Heart left ventricle (tissue), 16 donors: ENCODE measurements around the gene MPV17. TPM values are rescaled to one million over a fixed set of nuclear protein-coding genes. Genes with fewer than 3 reads are reported as not detected.

ENCODE experiments used
- ATAC-seq, 4 donors: fragments of 200-7000 bp; cut with Tn5 transposase; one replicate each; pipeline ENCODE4 v1.9.1; 2020 to 2022; ENCODE audit warnings: moderate library complexity in 4 of 4, mild to moderate bottlenecking in 3 of 4, moderate number of reproducible peaks in 1 of 4
- DNase-seq, 5 donors: peaks; one replicate each; pipeline ENCODE4 v3.0.0-alpha.2; 2020
- H3K27ac ChIP-seq, 12 donors: fragments of 200-600 bp; sonication (generic) in 4 of 12; one replicate each; pipeline versions ENCODE4 v1.5.0 to v1.8.0; 2016 to 2022; ENCODE audit warnings: mild to moderate bottlenecking in 2 of 12
- H3K27me3 ChIP-seq, 9 donors: fragments of 200-600 bp; sonication (generic) in 2 of 9; one replicate each; pipeline versions ENCODE4 v1.5.1 to v1.8.0; 2016 to 2022; ENCODE audit warnings: mild to moderate bottlenecking in 3 of 9
- H3K36me3 ChIP-seq, 9 donors: fragments of 200-600 bp; sonication (generic) in 2 of 9; one replicate each; pipeline versions ENCODE4 v1.5.0 to v1.8.0; 2018 to 2022; ENCODE audit warnings: mild to moderate bottlenecking in 2 of 9
- H3K4me1 ChIP-seq, 12 donors: fragments of 200-600 bp; sonication (generic) in 4 of 12; one replicate each; pipeline versions ENCODE4 v1.5.0 to v1.8.0; 2016 to 2022; ENCODE audit warnings: mild to moderate bottlenecking in 3 of 12
- H3K4me3 ChIP-seq, 12 donors: fragments of 200-600 bp; sonication (generic) in 4 of 12; one replicate each; pipeline versions ENCODE4 v1.5.0 to v1.8.0; 2017 to 2022; ENCODE audit warnings: mild to moderate bottlenecking in 9 of 12, moderate library complexity in 4 of 12
- H3K9me3 ChIP-seq, 12 donors: fragments of 200-600 bp; sonication (generic) in 4 of 12; one replicate each; pipeline versions ENCODE4 v1.5.0 to v1.8.0; 2016 to 2022; ENCODE audit warnings: mild to moderate bottlenecking in 1 of 12
- POLR2A ChIP-seq, 2 donors: fragments of 450-650 bp; IDR thresholded peaks; one replicate each; pipeline ENCODE4 v1.6.1; 2017; ENCODE audit warnings: antibody characterized with exemption in 2 of 2, mild to moderate bottlenecking in 2 of 2, moderate library complexity in 2 of 2
- WGBS, 4 donors: extraction: QIAGEN DNeasy Blood & Tissue Kit in 2 of 4; methylation state at CpG; one replicate each; pipeline versions ENCODE4 v1.1.5 to v1.1.7; 2013 to 2018; 5-methylcytosine and 5-hydroxymethylcytosine counted together
- intact Hi-C, 10 donors: fragments of 100-400 bp; cut with DNase I; formaldehyde crosslinking; loops; one replicate each; pipeline versions ENCODE4 v1.11.1 to v1.14.2; 2022
- polyA plus RNA-seq, 2 donors: library from polyadenylated mRNA; stranded (reverse); fragments of 200-250 nt; gene quantifications; one replicate each; pipeline ENCODE4 v1.2.3, GENCODE V29; 2013
- total RNA-seq, 9 donors: library from RNA; depleted of rRNA in 2 of 9; stranded (reverse); fragments of >200 nt in 2 of 9; fragmentation: NEBNext Ultra II Directional in 3 of 9; extraction: Animal tissue kit (Norgen Biotek cat#: 25700) in 3 of 9; gene quantifications; one replicate each; pipeline versions ENCODE4 v1.1.0 to v1.2.4, GENCODE V29; 2016 to 2023
- TF ChIP-seq, protein P1 (sequence below), 12 donors: fragments of 200-600 bp; sonication (generic) in 4 of 12; IDR thresholded peaks; one replicate each; pipeline versions ENCODE4 v1.5.0 to v1.8.0; 2018 to 2022; ENCODE audit warnings: antibody characterized with exemption in 12 of 12, mild to moderate bottlenecking in 5 of 12
- donor health status: ischemic (EF 13 %, LVEDD 7.1; RV severe dilation, severe dysfunction).
- donor health status: healthy with polysubstance abuse.
- donor health status: DM: no; HTN: yes; CAD: no.
- donor health status: DM: no; HTN: no; CAD: no.
- donor health status: ischemic (EF 25% LVEDD 6.9; RV normal size, moderate dysfunction).
- donor health status: ischemic (EF 25% LVEDD 5.7; RV mildly dilated, moderate dysfunction).
- donor health status: healthy.
- donor health status: DM: yes; HTN: yes; CAD: no.
- donor health status: ischemic (EF 35%, LVEDD 5.7; RV mildly dilated, moderate dysfunction).
- donor health status: nonischemic (EF 11% LVEDD 7.7; RV severe dilation, severe dysfunction).
- donor health status: DM: yes; HTN: yes; CAD: no.
- donor health status: PGD.
- donor health status: ischemic (EF 29% LVEDD 5.4; RV normal size, mild dysfunction).
- donor health status: nonischemic (EF 23%, LVEDD 6.1; RV moderate dilation, normal function).

The MPV17 gene
- total and polyA plus RNA-seq, 11 donors, result 48.8 to 134 (median 66.3) TPM

- Histone ChIP-seq H3K27me3 (peaks cover 0 to 3% (median 0%) of the 10 kb centered on the region in 9 donors), H3K27ac (peak overlapping the region in 5 of 12 donors; percentile 5 to 75 (median 14)), H3K36me3 (peaks cover 0 to 5% (median 0%) of the 10 kb centered on the region in 9 donors), H3K4me1 (peaks cover 7 to 79% (median 20%) of the 10 kb centered on the region in 12 donors), H3K9me3 (no peaks in the 10 kb centered on the region), H3K4me3 (peak overlapping the region in 4 of 12 donors; percentile 2 to 23 (median 5))
- no peak for ATAC-seq
- DNase-seq, result no peak
- WGBS, 4 donors, result 53 to 65% (median 61%) methylated on average over 5 of the region's 5 CpGs
- TF ChIP-seq, protein P1, sequence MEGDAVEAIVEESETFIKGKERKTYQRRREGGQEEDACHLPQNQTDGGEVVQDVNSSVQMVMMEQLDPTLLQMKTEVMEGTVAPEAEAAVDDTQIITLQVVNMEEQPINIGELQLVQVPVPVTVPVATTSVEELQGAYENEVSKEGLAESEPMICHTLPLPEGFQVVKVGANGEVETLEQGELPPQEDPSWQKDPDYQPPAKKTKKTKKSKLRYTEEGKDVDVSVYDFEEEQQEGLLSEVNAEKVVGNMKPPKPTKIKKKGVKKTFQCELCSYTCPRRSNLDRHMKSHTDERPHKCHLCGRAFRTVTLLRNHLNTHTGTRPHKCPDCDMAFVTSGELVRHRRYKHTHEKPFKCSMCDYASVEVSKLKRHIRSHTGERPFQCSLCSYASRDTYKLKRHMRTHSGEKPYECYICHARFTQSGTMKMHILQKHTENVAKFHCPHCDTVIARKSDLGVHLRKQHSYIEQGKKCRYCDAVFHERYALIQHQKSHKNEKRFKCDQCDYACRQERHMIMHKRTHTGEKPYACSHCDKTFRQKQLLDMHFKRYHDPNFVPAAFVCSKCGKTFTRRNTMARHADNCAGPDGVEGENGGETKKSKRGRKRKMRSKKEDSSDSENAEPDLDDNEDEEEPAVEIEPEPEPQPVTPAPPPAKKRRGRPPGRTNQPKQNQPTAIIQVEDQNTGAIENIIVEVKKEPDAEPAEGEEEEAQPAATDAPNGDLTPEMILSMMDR (IDR thresholded peaks at IDR 0.05), result no peak
- intact Hi-C loops, result no loop called here
Observed at GRCh38 chr2:27290549-27290948, 32.3 kb downstream of the MPV17 start.

DNA sequence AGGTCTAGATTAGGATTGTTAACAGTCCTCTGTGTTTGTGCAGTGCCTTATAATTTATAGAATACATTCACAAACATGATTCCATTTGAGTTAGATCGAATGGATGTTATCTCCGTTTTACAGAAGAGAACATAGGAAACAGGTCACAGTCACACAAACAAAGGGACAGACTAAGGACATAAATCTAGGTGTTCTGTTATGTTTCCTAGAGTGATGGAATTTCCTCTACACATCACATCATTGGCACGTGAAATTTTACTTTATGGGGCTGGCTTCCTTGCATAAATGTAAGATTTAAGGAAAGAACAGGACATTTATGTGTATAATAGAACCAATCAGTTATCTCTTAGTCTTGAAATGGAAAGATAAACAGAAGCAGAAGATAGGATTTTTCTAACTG lies 34.3 kb downstream of the MPV17 start:
- peak overlapping the region in 1 of 12 donors; percentile 14 for H3K4me3 ChIP-seq
- H3K36me3 ChIP-seq, result peaks cover 0 to 5% (median 0%) of the 10 kb centered on the region in 9 donors
- intact Hi-C loops, result loop anchor here in 1 of 10 donors (10.0 kb wide), 2 partner anchors 194 to 324 kb away; no protein-coding TSS in a partner anchor
- 19 to 27% (median 21%) methylated on average over 3 of the region's 3 CpGs for WGBS, 4 donors
- TF ChIP-seq POLR2A (IDR thresholded peaks at IDR 0.05), result no peak
- TF ChIP-seq, protein P1 (IDR thresholded peaks at IDR 0.05), result no peak
- peaks cover under 1 to 65% (median 17%) of the 10 kb centered on the region in 12 donors for H3K4me1 ChIP-seq
- ATAC-seq, result no peak
- no peaks in the 10 kb centered on the region for H3K9me3 ChIP-seq
- no peak for DNase-seq
- H3K27ac ChIP-seq, result peak overlapping the region in 5 of 12 donors; percentile 10 to 34 (median 25)
- peaks cover 0 to 3% (median 0%) of the 10 kb centered on the region in 9 donors for H3K27me3 ChIP-seq

DNA sequence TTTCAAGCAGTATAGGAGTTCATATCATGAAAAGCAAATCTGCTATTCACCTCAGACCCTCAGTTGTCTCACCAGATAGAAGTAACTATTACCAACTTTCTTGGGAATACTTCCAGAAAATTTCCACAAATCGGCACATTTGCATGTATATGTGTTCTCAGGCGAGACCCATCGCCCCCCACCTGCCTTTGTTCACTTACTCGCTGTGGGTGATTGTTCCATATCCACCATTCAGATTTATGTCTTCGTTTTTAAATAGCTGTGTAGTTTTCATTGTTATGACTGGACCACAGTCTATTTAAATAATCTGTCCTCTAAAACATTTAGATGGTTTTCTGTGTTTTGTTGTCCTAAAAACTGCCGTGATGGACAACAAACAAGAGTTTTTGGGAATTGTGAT lies 37.4 kb downstream of the MPV17 start:
- Histone ChIP-seq H3K36me3 (peaks cover 0 to 5% (median 0%) of the 10 kb centered on the region in 9 donors), H3K27me3 (peaks cover 0 to 7% (median 0%) of the 10 kb centered on the region in 9 donors), H3K4me3 (peak overlapping the region in 11 of 12 donors; percentile 26 to 68 (median 55)), H3K9me3 (no peaks in the 10 kb centered on the region), H3K4me1 (peaks cover 0 to 53% (median 15%) of the 10 kb centered on the region in 12 donors), H3K27ac (peak overlapping the region in 4 of 12 donors; percentile 60 to 97 (median 87))
- DNase-seq (no peak), ATAC-seq (no peak)
- no peak for TF ChIP-seq POLR2A (IDR thresholded peaks at IDR 0.05)
- TF ChIP-seq, protein P1 (IDR thresholded peaks at IDR 0.05), result no peak
- intact Hi-C loops, result loop anchor here in 1 of 10 donors (10.0 kb wide), 2 partner anchors 191 to 321 kb away; no protein-coding TSS in a partner anchor
- WGBS, 4 donors, result 44 to 63% (median 50%) methylated on average over 6 of the region's 6 CpGs

DNA sequence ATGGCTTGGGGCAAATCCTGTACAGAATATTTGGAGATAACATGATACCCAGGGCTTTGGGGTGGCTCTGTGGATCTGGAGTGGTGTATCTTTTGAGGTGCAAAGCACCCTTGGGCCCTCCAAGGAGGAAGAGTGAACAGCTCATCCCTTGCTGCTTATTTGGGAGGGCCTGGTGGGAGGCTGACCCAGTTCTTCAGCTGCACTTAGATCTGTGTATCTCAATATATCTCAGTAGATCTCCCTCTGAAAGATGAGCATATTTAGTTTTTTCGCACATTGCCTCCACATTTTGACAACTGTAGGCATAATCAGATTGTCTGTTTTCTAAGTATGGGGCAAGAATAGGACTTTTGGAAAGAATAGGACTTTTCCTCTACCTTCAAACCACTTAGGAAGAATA lies 37.9 kb downstream of the MPV17 start:
- DNase-seq (no peak), ATAC-seq (no peak)
- peak overlapping the region in 8 of 12 donors; percentile 25 to 99 (median 89) for H3K27ac ChIP-seq
- peaks cover 0 to 5% (median 0%) of the 10 kb centered on the region in 9 donors for H3K36me3 ChIP-seq
- WGBS, 4 donors, result 55 to 78% (median 62%) methylated on average over 1 of the region's 1 CpG
- no peak for TF ChIP-seq POLR2A (IDR thresholded peaks at IDR 0.05)
- TF ChIP-seq, protein P1 (IDR thresholded peaks at IDR 0.05), result no peak
- intact Hi-C loops, result loop anchor here in 7 of 10 donors (5.0 to 10.0 kb wide), 6 partner anchors 38 to 323 kb away; no protein-coding TSS in a partner anchor
- peak overlapping the region in 11 of 12 donors; percentile 26 to 68 (median 55) for H3K4me3 ChIP-seq
- peaks cover 0 to 53% (median 15%) of the 10 kb centered on the region in 12 donors for H3K4me1 ChIP-seq
- H3K9me3 ChIP-seq, result no peaks in the 10 kb centered on the region
- peaks cover 0 to 7% (median 0%) of the 10 kb centered on the region in 9 donors for H3K27me3 ChIP-seq
